DND-41 (cell line): Measurements from ENCODE around the gene EIF1.

Source experiments
- ATAC-seq: fragments of 200-7000 bp; cut with Tn5 transposase; 3 replicates; pipeline ENCODE4 v1.9.1; 2021; ENCODE audit warnings: low read depth; ENCODE audit not compliant: insufficient read depth
- DNase-seq: peaks from one replicate; pipeline ENCODE4 v3.0.0-alpha.2; 2020
- H2AFZ ChIP-seq: 2 replicates; pipeline ENCODE4 v1.6.0; 2012; ENCODE audit warnings: low read depth, low read length
- H3K27ac ChIP-seq: 2 replicates; pipeline ENCODE4 v1.5.1; 2012; ENCODE audit warnings: low read length, inconsistent platforms
- H3K27me3 ChIP-seq: fragments of 200-600 bp; sonication (generic); 2 replicates; pipeline ENCODE4 v1.6.0; 2012; ENCODE audit warnings: low read length, mild to moderate bottlenecking, inconsistent platforms; ENCODE audit not compliant: insufficient read depth, poor library complexity
- H3K36me3 ChIP-seq: 2 replicates; pipeline ENCODE4 v1.5.1; 2012; ENCODE audit warnings: low read length, inconsistent platforms; ENCODE audit not compliant: insufficient read depth
- H3K4me1 ChIP-seq: 2 replicates; pipeline ENCODE4 v1.5.1; 2012; ENCODE audit warnings: mild to moderate bottlenecking, low read length; ENCODE audit not compliant: insufficient read depth
- H3K4me2 ChIP-seq: 2 replicates; pipeline ENCODE4 v1.6.0; 2012; ENCODE audit warnings: mild to moderate bottlenecking, moderate library complexity, low read length, inconsistent platforms; ENCODE audit not compliant: insufficient read depth
- H3K4me3 ChIP-seq, 2 experiments: fragments of 200-600 bp in 1 of 2; shearing (Covaris generic) in 1 of 2; 2 replicates each; pipeline ENCODE4 v1.5.1; 2012 to 2016; ENCODE audit warnings: inconsistent platforms in 2 of 2, low read length in 2 of 2, mild to moderate bottlenecking in 2 of 2, low read depth in 1 of 2, moderate library complexity in 1 of 2
- H3K79me2 ChIP-seq: 2 replicates; pipeline ENCODE4 v1.6.0; 2012; ENCODE audit warnings: low read length, inconsistent platforms; ENCODE audit not compliant: insufficient read depth
- H3K9ac ChIP-seq: 2 replicates; pipeline ENCODE4 v1.6.0; 2012; ENCODE audit warnings: low read depth, mild to moderate bottlenecking, inconsistent platforms, low read length, moderate library complexity
- H3K9me3 ChIP-seq: 2 replicates; pipeline ENCODE4 v1.5.1; 2012; ENCODE audit warnings: low read length, moderate library complexity, mild to moderate bottlenecking, inconsistent platforms; ENCODE audit not compliant: insufficient read depth, severe bottlenecking
- H4K20me1 ChIP-seq: 2 replicates; pipeline ENCODE4 v1.6.0; 2012; ENCODE audit warnings: low read length; ENCODE audit not compliant: insufficient read depth
- EZH2 ChIP-seq: IDR thresholded peaks from 3 replicates; pipeline ENCODE4 v1.6.1; 2012; ENCODE audit warnings: borderline replicate concordance, low read depth, mild to moderate bottlenecking, moderate library complexity, low read length, inconsistent platforms; ENCODE audit not compliant: severe bottlenecking
- TF ChIP-seq, protein P1 (sequence below): IDR thresholded peaks from 2 replicates; pipeline ENCODE4 v1.5.1; 2012; ENCODE audit warnings: borderline replicate concordance, low read length, moderate library complexity, mild to moderate bottlenecking; ENCODE audit not compliant: poor library complexity, severe bottlenecking; ENCODE audit errors: extremely low read depth

The EIF1 gene

DNA sequence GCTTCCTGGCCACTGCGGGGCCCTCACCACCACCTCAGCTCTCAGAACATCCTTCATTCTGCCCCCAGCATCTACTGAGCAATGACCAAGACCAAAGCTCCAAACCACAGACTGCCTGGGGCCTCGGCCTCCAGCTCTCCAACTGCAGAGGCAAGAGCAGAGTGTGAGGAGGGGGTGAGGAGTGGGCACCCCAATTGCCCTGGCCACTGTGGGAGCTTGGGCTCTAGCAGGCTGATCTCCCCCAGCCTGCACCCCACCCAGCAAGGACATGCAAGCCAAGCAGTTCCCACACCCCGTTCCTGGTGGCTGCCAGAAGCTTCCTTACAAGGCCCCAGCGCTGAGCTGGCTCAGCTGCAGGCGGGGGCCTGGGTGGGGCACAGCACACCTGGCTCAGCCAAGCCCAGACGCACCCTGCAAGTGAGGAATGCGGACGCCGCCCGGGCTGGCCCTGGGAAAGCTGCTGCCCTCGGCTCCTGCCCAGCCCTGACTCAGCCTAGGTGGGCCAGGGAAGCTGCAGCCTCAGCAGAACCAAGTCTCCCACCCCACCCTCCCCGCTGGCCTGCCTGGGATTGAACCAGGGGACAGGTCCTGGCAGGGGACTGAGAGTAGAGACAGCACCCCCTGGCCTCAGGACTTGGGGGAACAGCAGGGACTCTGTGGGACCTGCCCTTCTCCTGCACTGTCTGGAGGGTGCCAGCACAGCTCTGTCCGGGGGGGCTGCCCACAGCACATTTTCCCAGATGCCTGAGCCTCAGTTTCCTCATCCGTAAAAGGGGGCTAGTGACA, 34.6 kb upstream of the EIF1 start:
- Histone ChIP-seq H3K79me2 (no peaks in the 10 kb centered on the region), H3K36me3 (no peaks in the 10 kb centered on the region), H3K27ac (no peak overlapping the region), H3K9me3 (no peaks in the 10 kb centered on the region), H3K4me2 (no peak overlapping the region), H4K20me1 (no peaks in the 10 kb centered on the region; the same call in 1 of the 2 replicates), H3K4me3 (no peak overlapping the region), H3K4me1 (no peaks in the 10 kb centered on the region), H3K9ac (no peak overlapping the region), H2AFZ (no peak overlapping the region), H3K27me3 (no peaks in the 10 kb centered on the region)
- no peak for DNase-seq
- no peak for ATAC-seq
- no peak for TF ChIP-seq EZH2
- TF ChIP-seq, protein P1, sequence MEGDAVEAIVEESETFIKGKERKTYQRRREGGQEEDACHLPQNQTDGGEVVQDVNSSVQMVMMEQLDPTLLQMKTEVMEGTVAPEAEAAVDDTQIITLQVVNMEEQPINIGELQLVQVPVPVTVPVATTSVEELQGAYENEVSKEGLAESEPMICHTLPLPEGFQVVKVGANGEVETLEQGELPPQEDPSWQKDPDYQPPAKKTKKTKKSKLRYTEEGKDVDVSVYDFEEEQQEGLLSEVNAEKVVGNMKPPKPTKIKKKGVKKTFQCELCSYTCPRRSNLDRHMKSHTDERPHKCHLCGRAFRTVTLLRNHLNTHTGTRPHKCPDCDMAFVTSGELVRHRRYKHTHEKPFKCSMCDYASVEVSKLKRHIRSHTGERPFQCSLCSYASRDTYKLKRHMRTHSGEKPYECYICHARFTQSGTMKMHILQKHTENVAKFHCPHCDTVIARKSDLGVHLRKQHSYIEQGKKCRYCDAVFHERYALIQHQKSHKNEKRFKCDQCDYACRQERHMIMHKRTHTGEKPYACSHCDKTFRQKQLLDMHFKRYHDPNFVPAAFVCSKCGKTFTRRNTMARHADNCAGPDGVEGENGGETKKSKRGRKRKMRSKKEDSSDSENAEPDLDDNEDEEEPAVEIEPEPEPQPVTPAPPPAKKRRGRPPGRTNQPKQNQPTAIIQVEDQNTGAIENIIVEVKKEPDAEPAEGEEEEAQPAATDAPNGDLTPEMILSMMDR = no peak

DNA sequence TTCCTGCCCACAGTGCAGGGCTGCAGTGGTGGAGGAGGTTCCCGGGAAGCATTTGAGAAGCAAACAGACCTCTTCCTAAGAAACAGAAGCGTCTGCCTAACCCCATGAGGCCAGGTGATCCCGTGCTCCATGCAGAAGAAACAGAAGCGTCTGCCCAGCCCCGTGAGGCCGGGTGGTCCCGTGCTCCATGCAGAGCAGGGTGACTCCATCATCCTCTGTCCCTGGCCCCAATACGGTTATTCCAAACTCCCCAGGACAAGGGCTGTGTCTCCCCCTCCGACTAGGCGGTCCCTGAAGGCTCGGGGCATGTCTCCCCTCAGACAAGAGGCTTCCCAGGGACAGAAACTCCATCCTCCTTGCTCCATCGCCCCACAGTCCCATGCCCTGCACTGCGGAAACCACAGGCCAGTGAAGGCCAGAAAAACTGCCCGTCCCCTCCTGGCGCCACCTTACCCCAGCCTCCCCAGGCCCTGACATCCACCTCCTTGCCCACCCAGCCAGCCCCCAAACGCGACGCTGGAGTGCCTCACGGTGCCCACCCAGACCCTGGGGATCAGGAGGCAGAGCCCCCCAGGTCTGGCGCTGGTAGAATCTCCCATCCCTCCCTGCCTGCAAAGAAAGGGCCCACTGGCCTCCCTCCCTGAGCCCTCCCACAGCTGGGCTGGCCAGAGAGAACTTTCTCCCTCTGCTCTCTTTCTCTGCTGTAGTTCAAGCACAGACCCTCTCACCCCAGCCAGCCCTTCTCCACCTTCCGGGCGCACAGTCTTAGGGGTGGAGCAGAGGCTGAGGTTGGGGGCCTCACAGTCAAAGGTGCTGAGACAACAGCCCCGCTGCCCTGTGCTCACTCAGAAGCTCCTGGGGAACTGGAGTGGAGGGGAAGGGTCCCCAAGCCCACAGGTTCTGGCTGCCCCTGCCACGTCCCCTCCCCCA, 33.7 kb upstream of the EIF1 start:
- H3K9ac ChIP-seq = no peak overlapping the region
- H3K4me3 ChIP-seq = no peak overlapping the region
- no peaks in the 10 kb centered on the region for H3K4me1 ChIP-seq
- H3K79me2 ChIP-seq = no peaks in the 10 kb centered on the region
- H3K27ac ChIP-seq = no peak overlapping the region
- H3K27me3 ChIP-seq = no peaks in the 10 kb centered on the region
- ATAC-seq (no peak), DNase-seq (no peak)
- no peaks in the 10 kb centered on the region; the same call in 1 of the 2 replicates for H4K20me1 ChIP-seq
- no peaks in the 10 kb centered on the region for H3K36me3 ChIP-seq
- H2AFZ ChIP-seq = no peak overlapping the region
- no peak overlapping the region for H3K4me2 ChIP-seq
- no peaks in the 10 kb centered on the region for H3K9me3 ChIP-seq
- TF ChIP-seq, protein P1 = no peak
- TF ChIP-seq EZH2 = no peak

DNA sequence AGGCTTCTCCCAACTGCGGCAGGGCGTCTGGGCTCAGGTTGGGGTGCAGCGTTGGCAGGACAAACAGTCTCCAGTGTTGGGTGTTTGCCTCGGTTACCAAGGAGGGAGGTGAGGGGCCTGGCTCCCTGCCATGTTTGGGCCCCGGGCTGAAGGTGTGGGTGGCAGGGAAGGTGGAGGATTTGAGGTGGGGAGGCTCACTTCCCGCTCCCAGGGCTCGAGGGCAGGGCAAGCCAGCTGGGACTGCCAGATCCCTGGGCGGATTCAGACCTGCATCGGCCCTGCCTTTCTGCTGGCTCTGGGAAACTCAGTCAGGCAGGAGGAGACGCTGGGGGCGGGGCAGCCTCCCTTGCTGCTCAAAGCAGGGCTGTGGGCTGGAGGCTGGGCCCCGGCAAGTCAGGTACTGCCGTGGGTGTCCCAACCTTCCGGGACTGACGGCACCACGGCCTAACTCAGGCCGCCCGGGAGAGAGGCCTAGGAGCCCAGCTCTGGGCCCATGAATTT, 33.0 kb upstream of the EIF1 start:
- no peaks in the 10 kb centered on the region for H3K4me1 ChIP-seq
- H3K9me3 ChIP-seq = no peaks in the 10 kb centered on the region
- no peak overlapping the region for H3K4me2 ChIP-seq
- no peak for TF ChIP-seq EZH2
- TF ChIP-seq, protein P1 = no peak
- no peak overlapping the region for H2AFZ ChIP-seq
- H3K27ac ChIP-seq = no peak overlapping the region
- ATAC-seq (no peak), DNase-seq (no peak)
- no peaks in the 10 kb centered on the region for H3K36me3 ChIP-seq
- H3K79me2 ChIP-seq = no peaks in the 10 kb centered on the region
- H3K9ac ChIP-seq = no peak overlapping the region
- H4K20me1 ChIP-seq = no peaks in the 10 kb centered on the region; the same call in 1 of the 2 replicates
- H3K4me3 ChIP-seq = no peak overlapping the region
- no peaks in the 10 kb centered on the region for H3K27me3 ChIP-seq
